Body of pancreas (tissue), 4 donors: ENCODE data around the gene CYTH3. TPM values are rescaled to one million over a fixed set of nuclear protein-coding genes. Genes with fewer than 3 reads are reported as not detected.
"Not testable (repeated sequence)": the region's sequence is repeated elsewhere in the genome, so short reads cannot be mapped to it uniquely, and the experiment has no call there.

Source experiments
- ATAC-seq: fragments of 150-250 bp; one replicate; pipeline ENCODE4 v1.9.1; 2016
- DNase-seq, 4 donors: peaks; one replicate each; pipeline ENCODE4 v3.0.0-alpha.2; 2019
- H3K27ac ChIP-seq, 4 donors: fragments of 200-600 bp; sonication (generic); 1 replicate in 3 of 4; 2 replicates in 1 of 4; pipeline versions ENCODE4 v1.5.1 to v1.6.1; 2016 to 2019; ENCODE audit warnings: mild to moderate bottlenecking in 1 of 4, mixed read lengths in 1 of 4, moderate library complexity in 1 of 4
- H3K27me3 ChIP-seq, 2 donors: fragments of 200-600 bp; sonication (generic); one replicate each; pipeline ENCODE4 v1.6.0; 2016; ENCODE audit warnings: mild to moderate bottlenecking in 1 of 2
- H3K36me3 ChIP-seq, 2 donors: fragments of 200-600 bp; sonication (generic); replicated peaks in 1 of 2; 2 replicates each; pipeline ENCODE4 v1.5.1; 2016; ENCODE audit warnings: low read depth in 2 of 2; ENCODE audit not compliant: insufficient read depth in 1 of 2
- H3K4me1 ChIP-seq: fragments of 200-600 bp; sonication (generic); one replicate; pipeline ENCODE4 v1.6.0; 2016
- H3K4me3 ChIP-seq, 2 donors: fragments of 200-600 bp; sonication (generic); 1 replicate in 1 of 2; 2 replicates in 1 of 2; pipeline ENCODE4 v1.5.1; 2016 to 2019
- H3K9me3 ChIP-seq, 3 donors: fragments of 200-600 bp; sonication (generic); 1 replicate in 2 of 3; 2 replicates in 1 of 3; pipeline ENCODE4 v1.5.1; 2016
- POLR2A ChIP-seq, 3 donors: fragments of 450-650 bp; IDR thresholded peaks; one replicate each; pipeline ENCODE4 v1.6.1; 2016; ENCODE audit warnings: antibody characterized with exemption in 3 of 3, mild to moderate bottlenecking in 2 of 3
- WGBS, 2 donors: methylation state at CpG; one replicate each; pipeline ENCODE4 v1.1.5; 2017; 5-methylcytosine and 5-hydroxymethylcytosine counted together
- intact Hi-C: fragments of 100-400 bp; cut with DNase I; formaldehyde crosslinking; loops from one replicate; pipeline ENCODE4 v1.15.1; 2023
- total RNA-seq, 2 donors: library from RNA; depleted of rRNA; stranded (reverse); fragments of >200 nt; gene quantifications; one replicate each; pipeline ENCODE4 v1.1.0, GENCODE V29; 2016
- TF ChIP-seq, protein P1 (sequence below), 7 experiments: fragments of 450-650 bp in 4 of 7; fragments of 200-600 bp in 3 of 7; sonication (generic) in 3 of 7; IDR thresholded peaks; one replicate each; pipeline ENCODE4 v1.5.1; 2016 to 2019; ENCODE audit warnings: antibody characterized with exemption in 7 of 7

CYTH3 gene
- total RNA-seq, 2 donors from 2014 or later = 14.0 to 18.8 TPM

DNA sequence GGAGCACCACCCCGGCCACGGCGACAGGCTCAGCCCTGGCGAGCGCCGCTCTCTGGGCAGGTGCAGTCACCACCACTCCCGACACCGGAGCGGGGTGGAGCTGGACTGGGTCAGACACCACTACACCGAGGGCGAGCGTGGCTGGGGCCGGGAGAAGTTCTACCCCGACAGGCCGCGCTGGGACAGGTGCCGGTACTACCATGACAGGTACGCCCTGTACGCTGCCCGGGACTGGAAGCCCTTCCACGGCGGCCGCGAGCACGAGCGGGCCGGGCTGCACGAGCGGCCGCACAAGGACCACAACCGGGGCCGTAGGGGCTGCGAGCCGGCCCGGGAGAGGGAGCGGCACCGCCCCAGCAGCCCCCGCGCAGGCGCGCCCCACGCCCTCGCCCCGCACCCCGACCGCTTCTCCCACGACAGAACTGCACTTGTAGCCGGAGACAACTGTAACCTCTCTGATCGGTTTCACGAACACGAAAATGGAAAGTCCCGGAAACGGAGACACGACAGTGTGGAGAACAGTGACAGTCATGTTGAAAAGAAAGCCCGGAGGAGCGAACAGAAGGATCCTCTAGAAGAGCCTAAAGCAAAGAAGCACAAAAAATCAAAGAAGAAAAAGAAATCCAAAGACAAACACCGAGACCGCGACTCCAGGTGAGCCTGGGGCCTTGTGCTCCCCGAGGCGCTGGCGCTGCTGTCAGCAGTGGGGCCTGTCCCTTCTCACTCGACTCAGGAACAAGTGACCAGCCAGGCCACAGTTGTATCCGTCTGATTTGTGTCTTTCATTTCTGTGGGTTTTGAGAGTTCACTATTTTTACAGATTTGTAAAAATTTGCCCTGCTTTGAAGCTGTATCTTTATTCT lies 117.7 kb downstream of the CYTH3 start:
- H3K27ac ChIP-seq = no peak overlapping the region
- no peaks in the 10 kb centered on the region for H3K9me3 ChIP-seq
- H3K4me1 ChIP-seq = no peaks in the 10 kb centered on the region
- intact Hi-C loops = no loop called here
- TF ChIP-seq POLR2A (IDR thresholded peaks at IDR 0.05) = no peak
- TF ChIP-seq, protein P1, sequence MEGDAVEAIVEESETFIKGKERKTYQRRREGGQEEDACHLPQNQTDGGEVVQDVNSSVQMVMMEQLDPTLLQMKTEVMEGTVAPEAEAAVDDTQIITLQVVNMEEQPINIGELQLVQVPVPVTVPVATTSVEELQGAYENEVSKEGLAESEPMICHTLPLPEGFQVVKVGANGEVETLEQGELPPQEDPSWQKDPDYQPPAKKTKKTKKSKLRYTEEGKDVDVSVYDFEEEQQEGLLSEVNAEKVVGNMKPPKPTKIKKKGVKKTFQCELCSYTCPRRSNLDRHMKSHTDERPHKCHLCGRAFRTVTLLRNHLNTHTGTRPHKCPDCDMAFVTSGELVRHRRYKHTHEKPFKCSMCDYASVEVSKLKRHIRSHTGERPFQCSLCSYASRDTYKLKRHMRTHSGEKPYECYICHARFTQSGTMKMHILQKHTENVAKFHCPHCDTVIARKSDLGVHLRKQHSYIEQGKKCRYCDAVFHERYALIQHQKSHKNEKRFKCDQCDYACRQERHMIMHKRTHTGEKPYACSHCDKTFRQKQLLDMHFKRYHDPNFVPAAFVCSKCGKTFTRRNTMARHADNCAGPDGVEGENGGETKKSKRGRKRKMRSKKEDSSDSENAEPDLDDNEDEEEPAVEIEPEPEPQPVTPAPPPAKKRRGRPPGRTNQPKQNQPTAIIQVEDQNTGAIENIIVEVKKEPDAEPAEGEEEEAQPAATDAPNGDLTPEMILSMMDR (IDR thresholded peaks at IDR 0.05) = no peak
- peaks cover 0 to 36% of the 10 kb centered on the region in 2 donors for H3K36me3 ChIP-seq
- H3K27me3 ChIP-seq = no peaks in the 10 kb centered on the region
- WGBS, 2 donors = 93 to 97% methylated on average over 23 to 43 of the region's 64 CpGs
- no peak overlapping the region for H3K4me3 ChIP-seq
- ATAC-seq (no peak), DNase-seq (no peak)

DNA sequence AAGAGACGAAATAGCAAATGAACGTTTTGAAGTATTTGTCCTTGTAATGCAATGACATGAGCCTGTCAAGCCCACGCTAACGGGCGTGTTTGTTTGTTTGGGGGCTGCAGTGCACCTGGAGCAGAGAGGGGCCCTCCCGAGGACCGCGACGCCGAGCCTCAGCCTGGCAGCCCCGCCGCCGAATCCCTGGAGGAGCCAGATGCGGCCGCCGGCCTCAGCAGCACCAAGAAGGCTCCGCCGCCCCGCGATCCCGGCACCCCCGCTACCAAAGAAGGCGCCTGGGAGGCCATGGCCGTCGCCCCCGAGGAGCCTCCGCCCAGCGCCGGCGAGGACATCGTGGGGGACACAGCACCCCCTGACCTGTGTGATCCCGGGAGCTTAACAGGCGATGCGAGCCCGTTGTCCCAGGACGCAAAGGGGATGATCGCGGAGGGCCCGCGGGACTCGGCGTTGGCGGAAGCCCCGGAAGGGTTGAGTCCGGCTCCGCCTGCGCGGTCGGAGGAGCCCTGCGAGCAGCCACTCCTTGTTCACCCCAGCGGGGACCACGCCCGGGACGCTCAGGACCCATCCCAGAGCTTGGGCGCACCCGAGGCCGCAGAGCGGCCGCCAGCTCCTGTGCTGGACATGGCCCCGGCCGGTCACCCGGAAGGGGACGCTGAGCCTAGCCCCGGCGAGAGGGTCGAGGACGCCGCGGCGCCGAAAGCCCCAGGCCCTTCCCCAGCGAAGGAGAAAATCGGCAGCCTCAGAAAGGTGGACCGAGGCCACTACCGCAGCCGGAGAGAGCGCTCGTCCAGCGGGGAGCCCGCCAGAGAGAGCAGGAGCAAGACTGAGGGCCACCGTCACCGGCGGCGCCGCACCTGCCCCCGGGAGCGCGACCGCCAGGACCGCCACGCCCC lies 118.5 kb downstream of the CYTH3 start:
- DNase-seq (no peak), ATAC-seq (no peak)
- 86 to 91% methylated on average over 12 to 66 of the region's 91 CpGs for WGBS, 2 donors
- peaks cover 0 to 43% of the 10 kb centered on the region in 2 donors for H3K36me3 ChIP-seq
- H3K4me3 ChIP-seq = no peak overlapping the region
- no peaks in the 10 kb centered on the region for H3K4me1 ChIP-seq
- no peaks in the 10 kb centered on the region for H3K27me3 ChIP-seq
- intact Hi-C loops = no loop called here
- no peak overlapping the region for H3K27ac ChIP-seq
- TF ChIP-seq POLR2A (IDR thresholded peaks at IDR 0.05) = no peak
- TF ChIP-seq, protein P1 (IDR thresholded peaks at IDR 0.05) = no peak
- H3K9me3 ChIP-seq = no peaks in the 10 kb centered on the region

DNA sequence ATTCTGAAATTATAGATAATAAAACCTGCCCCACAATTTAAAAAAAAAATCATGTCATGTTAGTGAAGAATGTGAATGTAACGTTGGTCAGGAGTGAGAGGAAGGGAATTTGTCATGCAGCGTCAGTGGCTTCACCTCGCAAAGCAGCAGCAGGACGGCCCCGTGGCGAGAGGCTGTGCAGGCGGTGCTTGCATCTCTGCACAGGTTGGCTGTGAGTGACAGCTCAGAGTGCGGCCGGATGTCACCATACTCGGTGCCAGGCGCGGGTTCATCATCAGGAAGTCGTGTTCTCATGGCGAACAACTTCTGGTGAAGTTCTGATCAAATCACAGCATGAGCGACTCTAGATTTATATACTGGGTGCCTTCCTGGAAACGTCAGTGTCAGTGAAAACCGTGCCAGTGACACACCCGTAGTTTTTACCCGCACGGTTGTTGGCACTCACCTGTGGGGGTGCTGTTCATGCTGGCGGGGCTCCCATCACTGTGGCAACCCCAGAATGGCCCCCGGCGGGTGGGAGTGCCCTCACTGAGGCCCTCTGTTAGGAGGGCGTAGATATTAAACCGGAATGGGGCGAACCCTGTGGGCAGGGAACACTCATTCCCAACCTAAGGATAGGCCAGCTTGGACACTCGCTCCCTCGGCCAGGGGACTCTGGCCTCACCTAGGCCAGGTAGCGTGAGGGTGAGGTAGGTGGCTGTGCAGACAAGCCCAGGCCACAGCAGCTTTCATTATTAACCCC lies 120.3 kb downstream of the CYTH3 start:
- DNase-seq (no peak), ATAC-seq (no peak)
- WGBS, 2 donors = 87 to 94% methylated on average over 24 to 29 of the region's 29 CpGs
- Histone ChIP-seq H3K36me3 (peaks cover 3 to 51% of the 10 kb centered on the region in 2 donors), H3K9me3 (no peaks in the 10 kb centered on the region), H3K4me1 (no peaks in the 10 kb centered on the region), H3K27ac (no peak overlapping the region), H3K4me3 (no peak overlapping the region), H3K27me3 (no peaks in the 10 kb centered on the region)
- TF ChIP-seq, protein P1 (IDR thresholded peaks at IDR 0.05) = no peak
- TF ChIP-seq POLR2A (IDR thresholded peaks at IDR 0.05) = no peak
- intact Hi-C loops = no loop called here

DNA sequence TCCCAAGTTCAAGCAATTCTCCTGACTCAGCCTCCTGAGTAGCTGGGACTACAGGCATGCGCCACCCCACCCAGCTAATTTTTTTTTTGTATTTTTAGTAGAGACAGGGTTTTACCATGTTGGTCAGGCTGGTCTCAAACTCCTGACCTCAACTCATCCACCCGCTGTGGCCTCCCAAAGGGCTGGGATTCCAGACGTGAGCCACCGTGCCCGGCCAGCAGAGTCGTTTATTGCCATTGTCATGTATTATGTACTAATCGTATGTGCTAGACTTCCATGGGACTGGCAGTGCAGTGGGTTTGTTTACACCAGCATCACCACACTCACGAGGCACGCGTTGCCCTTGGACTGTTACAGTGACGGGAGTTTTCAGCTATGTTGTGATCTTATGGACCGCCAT lies 120.9 kb downstream of the CYTH3 start:
- H3K9me3 ChIP-seq, intact Hi-C loops: not testable (repeated sequence)

More for the DNA sequence above, 120.9 kb downstream of the CYTH3 start:
- not testable (repeated sequence) for H3K4me3 ChIP-seq, H3K4me1 ChIP-seq, H3K27me3 ChIP-seq, H3K27ac ChIP-seq, DNase-seq, ATAC-seq
- H3K36me3 ChIP-seq = peaks cover 9 to 50% of the 10 kb centered on the region in 2 donors
- 91 to 95% methylated on average over 12 of the region's 12 CpGs for WGBS, 2 donors
